HG02852 (cell line): ENCODE data around the gene GSTM2.
A peak's percentile ranks its signal among the peaks of the same experiment; 100 is the strongest.
"Not testable (repeated sequence)": the region's sequence is repeated elsewhere in the genome, so short reads cannot be mapped to it uniquely, and the experiment has no call there.

Source experiments
- ATAC-seq: cut with Tn5 transposase; IDR thresholded peaks from one replicate; pipeline ENCODE4 v1.9.1; 2021; ENCODE audit warnings: mild to moderate bottlenecking, moderate library complexity; ENCODE audit not compliant: unreplicated experiment

Gene GSTM2

GRCh38 chr1:109643385-109644230 lies 24.2 kb upstream of the GSTM2 start:
- peak; percentile 83 for ATAC-seq

- no peak for ATAC-seq
Observed at GRCh38 chr1:109644670-109645069, 23.2 kb upstream of the GSTM2 start.

GRCh38 chr1:109649491-109649914 lies 18.4 kb upstream of the GSTM2 start:
- ATAC-seq: no peak

- no peak for ATAC-seq
Observed at GRCh38 chr1:109650609-109651008, 17.2 kb upstream of the GSTM2 start.

GRCh38 chr1:109652402-109652801 lies 15.5 kb upstream of the GSTM2 start:
- ATAC-seq: no peak

GRCh38 chr1:109653306-109653705 lies 14.6 kb upstream of the GSTM2 start:
- no peak for ATAC-seq

- ATAC-seq: no peak
Observed at GRCh38 chr1:109654519-109654918, 13.3 kb upstream of the GSTM2 start.

- peak; percentile 90 for ATAC-seq
Observed at GRCh38 chr1:109655615-109656519, 12.0 kb upstream of the GSTM2 start, which contains the start of gene GSTM4. TSS of gene GSTM4 (plus strand) at chr1:109656099. CDS start at chr1:109656390, 291 bp downstream.

GRCh38 chr1:109657395-109657794 lies 10.5 kb upstream of the GSTM2 start:
- ATAC-seq: no peak

GRCh38 chr1:109657970-109658369 lies 9.9 kb upstream of the GSTM2 start:
- ATAC-seq: no peak

GRCh38 chr1:109658533-109659042 lies 9.3 kb upstream of the GSTM2 start:
- ATAC-seq: no peak

- no peak for ATAC-seq
Observed at GRCh38 chr1:109659145-109659544, 8.7 kb upstream of the GSTM2 start.

GRCh38 chr1:109659997-109660690 lies 7.7 kb upstream of the GSTM2 start:
- no peak for ATAC-seq

GRCh38 chr1:109660691-109661026 lies 7.2 kb upstream of the GSTM2 start:
- ATAC-seq: not testable (repeated sequence)

- ATAC-seq: no peak
Observed at GRCh38 chr1:109661391-109661790, 6.5 kb upstream of the GSTM2 start.

- ATAC-seq: no peak
Observed at GRCh38 chr1:109664671-109665070, 3.2 kb upstream of the GSTM2 start.

- ATAC-seq: peak; percentile 25
Observed at GRCh38 chr1:109668123-109668775, 392 bp downstream of the GSTM2 start.

- ATAC-seq: no peak
Observed at GRCh38 chr1:109669246-109669948, 1.5 kb downstream of the GSTM2 start.

- ATAC-seq: not testable (repeated sequence)
Observed at GRCh38 chr1:109669949-109670302, 2.1 kb downstream of the GSTM2 start.

- ATAC-seq: no peak
Observed at GRCh38 chr1:109671067-109671466, 3.2 kb downstream of the GSTM2 start.
